Epidermal melanocyte (primary cell): ENCODE measurements around the gene ZFP90.
A peak's percentile ranks its signal among the peaks of the same experiment; 100 is the strongest.

ENCODE experiments used
- DNase-seq: peaks from one replicate; pipeline ENCODE4 v3.0.0; 2011; ENCODE audit warnings: low spot score; ENCODE audit not compliant: insufficient read length

Gene ZFP90

DNA sequence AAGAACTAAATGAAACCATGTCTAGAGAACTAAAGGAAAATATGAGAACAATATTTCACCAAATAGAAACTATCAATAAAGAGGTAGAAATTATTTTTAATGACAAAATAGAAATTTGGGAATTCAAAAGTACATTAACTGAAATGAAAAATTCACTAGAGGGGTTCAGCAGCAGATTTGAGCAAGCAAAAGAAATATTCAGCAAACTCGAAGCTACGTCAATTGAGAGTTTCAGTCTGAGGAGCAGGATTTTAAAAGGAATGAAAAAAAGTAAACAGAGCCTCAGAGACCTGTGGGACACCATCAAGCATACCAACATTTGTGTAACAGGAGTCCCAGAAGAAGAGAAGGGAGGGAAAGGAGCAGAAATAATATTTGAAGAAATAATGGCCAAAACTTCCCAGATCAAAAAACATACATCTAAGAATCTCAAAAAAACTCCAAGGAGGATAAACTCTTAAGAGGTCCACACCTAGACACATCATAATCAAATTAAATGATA is 38.3 kb downstream of the ZFP90 start:
- no peak for DNase-seq

DNA sequence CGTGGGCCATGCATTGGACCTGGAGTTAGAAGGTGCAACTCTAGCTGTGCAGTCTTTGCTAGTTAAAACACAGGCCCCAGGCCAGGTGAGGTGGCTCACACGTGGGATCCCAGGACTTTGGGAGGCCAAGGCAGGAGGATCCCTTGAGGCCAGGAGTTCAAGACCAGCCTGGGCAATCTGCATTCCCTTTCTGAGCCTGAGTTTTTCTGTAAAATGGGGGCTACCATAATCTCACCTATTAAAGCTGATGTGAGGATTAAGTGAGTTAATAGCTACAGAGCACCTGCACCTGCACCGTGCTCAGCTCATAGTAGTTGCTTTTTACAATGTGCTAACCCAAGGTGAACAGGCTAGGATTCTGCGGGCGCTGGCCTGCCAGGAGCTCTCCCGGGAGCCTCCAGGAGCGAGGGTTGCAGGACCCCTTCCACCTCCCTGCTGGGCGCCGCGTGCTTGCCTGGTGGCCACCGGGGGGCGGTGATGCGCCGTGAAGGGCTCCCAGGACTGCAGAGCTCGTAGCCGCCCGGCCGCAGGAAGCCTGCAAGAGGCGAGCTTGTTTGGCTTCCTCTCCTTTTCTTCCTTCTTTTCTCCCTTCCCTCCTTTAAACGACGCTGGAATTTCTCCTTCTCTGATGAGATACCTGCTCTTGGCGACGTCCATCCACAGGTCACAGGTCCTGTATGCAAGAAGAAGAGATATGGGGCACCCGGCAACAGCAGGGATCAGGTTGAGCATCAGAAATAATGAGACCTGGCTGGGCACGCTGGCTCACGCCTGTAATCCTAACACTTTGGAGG is 51.3 kb downstream of the ZFP90 start:
- DNase-seq, result peak; percentile 70

GRCh38 chr16:68592466-68593337 is 53.6 kb downstream of the ZFP90 start:
- no peak for DNase-seq

DNA sequence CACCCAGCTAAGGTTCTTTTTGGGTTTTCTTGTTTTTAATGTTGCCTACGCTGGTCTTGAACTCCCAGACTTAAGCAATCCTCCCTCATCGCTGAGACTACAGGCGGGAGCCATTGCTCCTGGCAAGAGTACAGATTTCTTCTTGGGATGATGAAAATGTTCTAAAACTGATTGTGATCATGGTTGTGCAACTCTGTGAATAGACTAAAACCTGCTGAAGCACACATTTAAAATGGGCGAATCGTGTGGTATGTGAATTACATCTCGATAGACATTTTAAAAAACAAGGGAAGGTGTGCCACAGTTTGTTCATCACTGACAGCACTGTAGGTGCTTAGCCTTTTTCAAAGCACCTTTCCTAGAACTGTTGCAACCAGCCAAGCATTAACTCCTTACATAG is 57.2 kb downstream of the ZFP90 start:
- DNase-seq, result no peak

GRCh38 chr16:68599586-68599985 is 60.5 kb downstream of the ZFP90 start:
- DNase-seq, result no peak

DNA sequence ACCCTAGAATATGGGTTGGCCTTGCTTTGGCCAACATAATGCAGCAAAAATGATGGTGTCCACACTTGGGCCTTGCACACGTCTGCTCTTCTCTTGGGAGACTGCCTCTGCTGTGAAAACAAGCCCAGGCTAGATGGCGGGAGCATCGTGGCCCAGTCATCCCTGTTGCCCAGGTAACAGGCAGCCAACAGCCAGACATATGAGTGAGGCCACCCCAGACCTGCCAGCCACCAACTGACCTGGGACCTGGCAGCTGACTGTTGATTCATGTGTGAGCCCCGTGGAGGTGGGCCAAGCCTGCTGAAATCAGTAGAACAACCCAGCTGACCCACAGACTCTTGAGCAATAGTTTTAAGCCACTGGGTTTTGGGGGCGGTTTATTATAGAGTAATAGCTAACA is 66.7 kb downstream of the ZFP90 start:
- no peak for DNase-seq

- DNase-seq, result no peak
Measured at GRCh38 chr16:68607443-68607842, 68.4 kb downstream of the ZFP90 start.

DNA sequence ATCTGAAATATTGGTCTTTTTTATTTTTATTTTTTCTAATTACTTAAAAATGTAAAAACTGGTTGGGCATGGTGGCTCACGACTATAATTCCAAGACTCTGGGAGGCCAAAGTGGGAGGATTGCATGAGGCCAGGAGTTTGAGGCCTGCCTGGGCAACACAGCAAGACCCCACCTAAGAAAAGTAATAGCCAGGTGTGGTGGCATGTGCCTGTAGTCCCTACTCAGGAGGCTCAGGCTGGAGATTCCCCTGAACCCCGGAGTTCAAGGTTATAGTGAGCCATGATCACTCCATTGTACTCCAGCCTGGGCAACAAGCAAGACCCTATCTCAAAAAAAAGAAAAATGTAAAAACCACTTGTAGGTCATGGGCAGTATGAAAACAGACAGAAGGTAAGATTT is 69.2 kb downstream of the ZFP90 start:
- DNase-seq, result no peak

GRCh38 chr16:68612996-68613395 is 73.9 kb downstream of the ZFP90 start:
- no peak for DNase-seq

- no peak for DNase-seq
Measured at GRCh38 chr16:68617734-68618133, 78.6 kb downstream of the ZFP90 start.
